Brain microvascular endothelial cell (primary cell): ENCODE data around the gene GYG2.
A peak's percentile ranks its signal among the peaks of the same experiment; 100 is the strongest.
"Not testable (repeated sequence)": the region's sequence is repeated elsewhere in the genome, so short reads cannot be mapped to it uniquely, and the experiment has no call there.

Source experiments
- DNase-seq: peaks from one replicate; pipeline ENCODE4 v3.0.0-alpha.2; 2020
- H3K27ac ChIP-seq: fragments of 250-450 bp; sonication (Bioruptor Pico); 2 replicates; pipeline ENCODE4 v1.5.1; 2020; ENCODE audit warnings: mild to moderate bottlenecking, moderate library complexity
- H3K27me3 ChIP-seq: fragments of 250-450 bp; sonication (Bioruptor Pico); replicated peaks from 2 replicates; pipeline ENCODE4 v1.5.1; 2020; ENCODE audit warnings: mild to moderate bottlenecking
- H3K36me3 ChIP-seq: fragments of 250-450 bp; sonication (Bioruptor Pico); replicated peaks from 2 replicates; pipeline ENCODE4 v1.5.1; 2020; ENCODE audit warnings: mild to moderate bottlenecking
- H3K4me3 ChIP-seq: 2 replicates; pipeline ENCODE4 v1.5.1; 2011; ENCODE audit warnings: low read depth, mild to moderate bottlenecking, control low read depth, low read length, moderate library complexity
- in situ Hi-C: cut with HindIII; loops from 2 replicates; pipeline ENCODE4 v1.10.0; 2017; ENCODE audit warnings: low sequenced_read_pairs, low pct_ligation_motif_present
- TF ChIP-seq, protein P1 (sequence below): IDR thresholded peaks from 2 replicates; pipeline ENCODE4 v1.5.1; 2011; ENCODE audit warnings: low read depth, mild to moderate bottlenecking, moderate library complexity, low read length, control low read depth, inconsistent platforms; ENCODE audit errors: missing control alignments

Gene GYG2

DNA sequence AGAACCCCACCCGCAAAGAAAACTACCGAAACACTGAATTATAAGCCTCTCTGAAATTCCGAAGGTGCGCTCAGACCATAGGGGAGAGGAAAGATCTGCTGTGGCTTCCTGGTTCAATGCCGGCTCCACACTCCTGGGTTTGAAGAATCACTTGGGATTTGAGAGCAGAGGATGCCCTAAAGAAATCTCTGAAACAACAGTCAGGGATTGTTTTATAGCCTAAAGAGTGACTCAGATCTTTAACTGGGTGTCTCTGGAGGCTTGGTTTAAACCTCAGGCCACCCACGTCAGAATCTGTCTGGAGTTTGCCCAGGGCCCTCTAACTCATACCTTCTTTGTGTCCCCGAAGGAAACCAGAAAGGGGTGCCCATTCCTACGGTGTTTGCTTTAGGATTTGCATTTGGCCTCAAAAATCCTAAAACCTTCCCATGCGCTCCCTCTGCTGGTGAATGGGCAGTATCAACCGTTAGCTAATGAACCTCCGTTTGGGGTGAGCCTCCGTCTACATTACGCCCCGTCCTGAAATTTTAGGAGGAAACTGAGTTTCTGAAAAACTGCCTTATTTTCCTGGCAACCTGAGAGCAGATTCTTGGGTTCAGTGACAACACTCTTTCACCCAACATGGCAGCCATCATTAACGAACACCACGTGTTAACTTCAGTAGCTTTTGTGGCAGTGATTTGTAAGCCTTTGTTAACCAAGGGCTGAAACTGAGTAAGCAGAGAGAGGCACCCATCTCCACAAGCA, 16.4 kb upstream of the GYG2 start:
- H3K4me3 ChIP-seq = peak overlapping the region; percentile 29
- in situ Hi-C loops = not testable (repeated sequence)

GRCh38 chrX:2817036-2817435, 11.7 kb upstream of the GYG2 start:
- TF ChIP-seq, protein P1, sequence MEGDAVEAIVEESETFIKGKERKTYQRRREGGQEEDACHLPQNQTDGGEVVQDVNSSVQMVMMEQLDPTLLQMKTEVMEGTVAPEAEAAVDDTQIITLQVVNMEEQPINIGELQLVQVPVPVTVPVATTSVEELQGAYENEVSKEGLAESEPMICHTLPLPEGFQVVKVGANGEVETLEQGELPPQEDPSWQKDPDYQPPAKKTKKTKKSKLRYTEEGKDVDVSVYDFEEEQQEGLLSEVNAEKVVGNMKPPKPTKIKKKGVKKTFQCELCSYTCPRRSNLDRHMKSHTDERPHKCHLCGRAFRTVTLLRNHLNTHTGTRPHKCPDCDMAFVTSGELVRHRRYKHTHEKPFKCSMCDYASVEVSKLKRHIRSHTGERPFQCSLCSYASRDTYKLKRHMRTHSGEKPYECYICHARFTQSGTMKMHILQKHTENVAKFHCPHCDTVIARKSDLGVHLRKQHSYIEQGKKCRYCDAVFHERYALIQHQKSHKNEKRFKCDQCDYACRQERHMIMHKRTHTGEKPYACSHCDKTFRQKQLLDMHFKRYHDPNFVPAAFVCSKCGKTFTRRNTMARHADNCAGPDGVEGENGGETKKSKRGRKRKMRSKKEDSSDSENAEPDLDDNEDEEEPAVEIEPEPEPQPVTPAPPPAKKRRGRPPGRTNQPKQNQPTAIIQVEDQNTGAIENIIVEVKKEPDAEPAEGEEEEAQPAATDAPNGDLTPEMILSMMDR = no peak
- H3K27ac ChIP-seq = no peak overlapping the region
- no peaks in the 10 kb centered on the region for H3K27me3 ChIP-seq
- no peaks in the 10 kb centered on the region for H3K36me3 ChIP-seq
- no peak for DNase-seq
- H3K4me3 ChIP-seq = no peak overlapping the region
- in situ Hi-C loops = no loop called here

More for the DNA sequence above, 16.4 kb upstream of the GYG2 start:
- TF ChIP-seq, protein P1 = peak; percentile 71
- H3K36me3 ChIP-seq, DNase-seq, H3K27me3 ChIP-seq: not testable (repeated sequence)
- peak overlapping the region; percentile 57 for H3K27ac ChIP-seq

DNA sequence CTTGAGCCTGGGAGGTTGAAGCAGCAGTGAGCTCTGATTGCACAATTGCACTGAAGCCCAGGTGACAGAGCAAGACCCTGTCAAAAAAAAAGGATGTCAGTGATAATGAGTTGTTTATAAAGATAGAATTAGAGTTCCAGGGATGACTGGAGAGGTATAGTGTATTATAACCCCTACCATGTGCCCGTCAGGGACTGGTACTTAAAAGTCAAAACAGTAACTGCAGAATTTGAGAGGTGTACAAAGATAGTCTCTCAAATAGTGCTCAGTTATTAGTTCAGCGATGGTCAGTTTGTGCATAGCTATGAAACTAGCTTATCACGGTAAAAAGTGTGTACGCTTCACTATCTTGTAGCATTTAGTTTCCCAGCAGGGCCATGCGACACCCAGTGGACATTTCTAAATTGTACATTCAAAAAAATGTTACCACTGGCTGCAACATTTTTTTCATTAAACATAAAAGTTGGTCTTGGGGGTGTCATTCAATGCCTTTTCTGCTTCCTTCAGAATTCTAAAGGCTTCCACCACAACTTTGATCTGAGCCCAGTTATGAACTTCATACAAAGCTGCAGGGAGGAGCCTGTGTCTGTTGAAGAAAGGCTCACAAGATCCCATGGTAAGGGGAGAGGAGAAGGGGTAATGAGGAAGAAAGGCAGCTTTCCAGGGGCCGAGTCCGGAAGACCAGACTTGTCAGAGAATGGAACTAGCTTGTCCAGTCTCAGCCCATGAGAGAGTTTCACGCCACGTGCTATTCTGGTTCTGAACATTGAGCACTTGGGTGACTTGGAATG, 9.2 kb upstream of the GYG2 start:
- no peaks in the 10 kb centered on the region for H3K27me3 ChIP-seq
- H3K4me3 ChIP-seq = no peak overlapping the region
- in situ Hi-C loops = no loop called here
- H3K27ac ChIP-seq = no peak overlapping the region
- TF ChIP-seq, protein P1 = peak; percentile 58
- no peak for DNase-seq
- H3K36me3 ChIP-seq = no peaks in the 10 kb centered on the region

DNA sequence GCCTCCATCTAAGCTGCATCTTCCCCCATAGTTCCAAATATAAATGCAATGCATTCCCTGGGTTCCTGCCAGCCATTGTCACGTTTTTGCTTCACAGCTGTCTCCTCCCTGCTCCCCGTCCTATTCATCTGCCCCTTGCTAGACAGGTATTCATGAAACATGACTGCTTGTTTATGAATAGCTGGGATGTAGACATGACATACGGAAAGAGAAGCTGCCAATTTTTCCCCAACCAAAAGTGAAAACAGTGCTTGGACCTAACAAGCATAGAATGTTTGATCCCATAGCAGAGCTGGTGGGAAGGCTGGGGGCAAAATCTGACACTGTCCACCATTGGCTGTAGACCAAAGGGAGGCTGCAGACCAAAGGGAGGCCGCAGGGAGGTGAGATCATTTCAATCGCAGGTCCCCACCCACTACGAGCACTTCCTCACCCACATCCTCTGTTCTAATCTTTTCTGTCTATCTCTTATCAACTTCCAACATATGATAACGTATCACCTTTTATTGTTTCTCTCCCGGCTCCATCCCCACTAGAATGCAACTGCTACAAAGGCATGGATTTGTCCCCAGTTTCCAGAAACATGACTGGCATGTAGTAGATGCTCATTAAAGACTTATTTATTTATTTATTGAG, 8.5 kb upstream of the GYG2 start:
- DNase-seq = no peak
- TF ChIP-seq, protein P1 = no peak
- H3K27ac ChIP-seq = no peak overlapping the region
- H3K36me3 ChIP-seq = no peaks in the 10 kb centered on the region
- no peak overlapping the region for H3K4me3 ChIP-seq
- in situ Hi-C loops = no loop called here
- no peaks in the 10 kb centered on the region for H3K27me3 ChIP-seq

- DNase-seq = no peak
- TF ChIP-seq, protein P1 = no peak
- H3K27ac ChIP-seq = no peak overlapping the region
- in situ Hi-C loops = no loop called here
- H3K27me3 ChIP-seq = peaks cover 7% of the 10 kb centered on the region
- H3K4me3 ChIP-seq = no peak overlapping the region
- no peaks in the 10 kb centered on the region for H3K36me3 ChIP-seq
These were observed 4.8 kb upstream of the GYG2 start for GRCh38 chrX:2823795-2824386.
